Endodermal cell (in vitro differentiated cells): Measurements from ENCODE around the gene ASRGL1. TPM values are rescaled to one million over a fixed set of nuclear protein-coding genes. Genes with fewer than 3 reads are reported as not detected.

Experiments
- DNase-seq: peaks from one replicate; pipeline ENCODE4 v3.0.0-alpha.2; 2017
- H3K27ac ChIP-seq: 2 replicates; pipeline ENCODE4 v1.5.1; 2013; ENCODE audit warnings: mild to moderate bottlenecking, low read depth, low read length, moderate library complexity
- H3K27me3 ChIP-seq: 2 replicates; pipeline ENCODE4 v1.6.1; 2013; ENCODE audit warnings: mild to moderate bottlenecking, low read length, moderate library complexity; ENCODE audit not compliant: insufficient read depth, control insufficient read depth, poor library complexity, severe bottlenecking
- H3K36me3 ChIP-seq: 2 replicates; pipeline ENCODE4 v1.7.0; 2013; ENCODE audit warnings: mild to moderate bottlenecking, low read length, moderate library complexity; ENCODE audit not compliant: control insufficient read depth, insufficient read depth
- H3K4me1 ChIP-seq: one replicate; pipeline ENCODE4 v1.7.0; 2013; ENCODE audit warnings: low read length; ENCODE audit not compliant: control insufficient read depth, insufficient read depth
- H3K4me3 ChIP-seq: 2 replicates; pipeline ENCODE4 v1.5.1; 2013; ENCODE audit warnings: mild to moderate bottlenecking, low read length, moderate library complexity
- H3K9ac ChIP-seq: 2 replicates; pipeline ENCODE4 v1.6.1; 2013; ENCODE audit warnings: mild to moderate bottlenecking, low read length, moderate library complexity; ENCODE audit not compliant: poor library complexity, severe bottlenecking; ENCODE audit errors: extremely low read depth
- H3K9me3 ChIP-seq: 2 replicates; pipeline ENCODE4 v1.6.1; 2013; ENCODE audit warnings: mild to moderate bottlenecking, low read length, moderate library complexity; ENCODE audit not compliant: control insufficient read depth
- H3K27ac Mint-ChIP-seq: 2 replicates; pipeline ENCODE4 v1.8.0; 2020; ENCODE audit warnings: mixed read lengths
- H3K27me3 Mint-ChIP-seq: 2 replicates; pipeline ENCODE4 v1.8.0; 2021; ENCODE audit warnings: mild to moderate bottlenecking, mixed read lengths; ENCODE audit not compliant: insufficient read depth
- H3K36me3 Mint-ChIP-seq: 2 replicates; pipeline ENCODE4 v1.8.0; 2020; ENCODE audit warnings: low read depth, mixed read lengths
- H3K4me1 Mint-ChIP-seq: 2 replicates; pipeline ENCODE4 v1.8.0; 2020; ENCODE audit warnings: mixed read lengths
- H3K4me3 Mint-ChIP-seq: 2 replicates; pipeline ENCODE4 v1.8.0; 2020; ENCODE audit warnings: mild to moderate bottlenecking, moderate library complexity, mixed read lengths
- H3K9me3 Mint-ChIP-seq: 2 replicates; pipeline ENCODE4 v1.8.0; 2020; ENCODE audit warnings: mild to moderate bottlenecking, mixed read lengths
- WGBS, 2 experiments: methylation state at CpG; one replicate each; pipeline versions ENCODE4 v1.1.5 to v1.1.7; 2013; ENCODE audit warnings: missing lambda C conversion rate in 2 of 2, mixed read lengths in 1 of 2; ENCODE audit not compliant: insufficient coverage in 1 of 2, insufficient read length in 1 of 2; 5-methylcytosine and 5-hydroxymethylcytosine counted together
- total RNA-seq, 2 donors: library from RNA; stranded (reverse); fragmentation: NEBNext Ultra II Directional in 1 of 2; extraction: Animal tissue kit (Norgen Biotek cat#: 25700) in 1 of 2; gene quantifications; 2 replicates in 1 of 2; 3 replicates in 1 of 2; pipeline ENCODE4 v1.2.1, GENCODE V29; 2021
- TF ChIP-seq, protein P1 (sequence below): fragments of 200-600 bp; sonication (generic); conservative IDR thresholded peaks from 2 replicates; pipeline ENCODE4 v1.5.0; 2021; ENCODE audit warnings: antibody characterized with exemption, mild to moderate bottlenecking

The ASRGL1 gene
- total RNA-seq, 2 donors from 2014 or later, result 39.8 to 61.8 TPM

DNA sequence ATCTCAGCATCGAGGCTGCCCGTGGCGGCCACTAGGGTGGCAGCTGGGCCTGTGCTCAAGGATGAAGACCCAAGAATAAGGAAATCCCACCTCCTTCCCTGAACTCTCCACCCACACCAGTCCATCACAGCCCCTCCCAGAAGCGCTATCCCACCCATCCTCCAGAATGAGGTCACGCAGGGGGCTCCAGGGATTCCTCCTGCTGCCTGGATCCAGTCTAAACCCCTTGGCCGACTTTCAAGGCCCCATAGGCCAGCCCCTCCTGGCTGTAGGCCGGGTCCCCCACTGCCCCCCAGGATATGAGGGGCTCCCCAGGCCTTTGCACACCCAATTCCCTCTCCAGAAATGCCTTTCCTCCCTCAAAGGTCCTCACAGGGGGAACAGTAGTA lies 62.6 kb downstream of the ASRGL1 start:
- Mint-ChIP-seq H3K4me1 (peaks cover 28% of the 10 kb centered on the region), H3K27me3 (no peaks in the 10 kb centered on the region), H3K9me3 (no peaks in the 10 kb centered on the region), H3K27ac (no peak overlapping the region), H3K4me3 (no peak overlapping the region), H3K36me3 (no peaks in the 10 kb centered on the region)
- Histone ChIP-seq H3K4me1 (peaks cover 11% of the 10 kb centered on the region), H3K9ac (no peak overlapping the region), H3K27me3 (no peaks in the 10 kb centered on the region), H3K9me3 (no peaks in the 10 kb centered on the region), H3K36me3 (no peaks in the 10 kb centered on the region), H3K4me3 (no peak overlapping the region), H3K27ac (no peak overlapping the region)
- TF ChIP-seq, protein P1, sequence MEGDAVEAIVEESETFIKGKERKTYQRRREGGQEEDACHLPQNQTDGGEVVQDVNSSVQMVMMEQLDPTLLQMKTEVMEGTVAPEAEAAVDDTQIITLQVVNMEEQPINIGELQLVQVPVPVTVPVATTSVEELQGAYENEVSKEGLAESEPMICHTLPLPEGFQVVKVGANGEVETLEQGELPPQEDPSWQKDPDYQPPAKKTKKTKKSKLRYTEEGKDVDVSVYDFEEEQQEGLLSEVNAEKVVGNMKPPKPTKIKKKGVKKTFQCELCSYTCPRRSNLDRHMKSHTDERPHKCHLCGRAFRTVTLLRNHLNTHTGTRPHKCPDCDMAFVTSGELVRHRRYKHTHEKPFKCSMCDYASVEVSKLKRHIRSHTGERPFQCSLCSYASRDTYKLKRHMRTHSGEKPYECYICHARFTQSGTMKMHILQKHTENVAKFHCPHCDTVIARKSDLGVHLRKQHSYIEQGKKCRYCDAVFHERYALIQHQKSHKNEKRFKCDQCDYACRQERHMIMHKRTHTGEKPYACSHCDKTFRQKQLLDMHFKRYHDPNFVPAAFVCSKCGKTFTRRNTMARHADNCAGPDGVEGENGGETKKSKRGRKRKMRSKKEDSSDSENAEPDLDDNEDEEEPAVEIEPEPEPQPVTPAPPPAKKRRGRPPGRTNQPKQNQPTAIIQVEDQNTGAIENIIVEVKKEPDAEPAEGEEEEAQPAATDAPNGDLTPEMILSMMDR, result peak; percentile 15
- 79% methylated on average over 7 of the region's 7 CpGs; no CpG with 5 or more reads in 1 of the 2 experiments for WGBS, 2 experiments
- no peak for DNase-seq

- H3K9me3 ChIP-seq, result no peaks in the 10 kb centered on the region
- Mint-ChIP-seq H3K27ac (no peak overlapping the region), H3K4me1 (peaks cover 24% of the 10 kb centered on the region), H3K4me3 (no peak overlapping the region), H3K27me3 (no peaks in the 10 kb centered on the region), H3K36me3 (no peaks in the 10 kb centered on the region), H3K9me3 (no peaks in the 10 kb centered on the region)
- no peaks in the 10 kb centered on the region for H3K36me3 ChIP-seq
- DNase-seq, result no peak
- H3K4me1 ChIP-seq, result peaks cover 11% of the 10 kb centered on the region
- H3K27ac ChIP-seq, result no peak overlapping the region
- no peak overlapping the region for H3K4me3 ChIP-seq
- H3K27me3 ChIP-seq, result no peaks in the 10 kb centered on the region
- WGBS, 2 experiments, result 90 to 93% methylated on average over 4 to 6 of the region's 6 CpGs
- no peak overlapping the region for H3K9ac ChIP-seq
- TF ChIP-seq, protein P1, result no peak
These were observed 63.0 kb downstream of the ASRGL1 start for GRCh38 chr11:62400281-62400680.

DNA sequence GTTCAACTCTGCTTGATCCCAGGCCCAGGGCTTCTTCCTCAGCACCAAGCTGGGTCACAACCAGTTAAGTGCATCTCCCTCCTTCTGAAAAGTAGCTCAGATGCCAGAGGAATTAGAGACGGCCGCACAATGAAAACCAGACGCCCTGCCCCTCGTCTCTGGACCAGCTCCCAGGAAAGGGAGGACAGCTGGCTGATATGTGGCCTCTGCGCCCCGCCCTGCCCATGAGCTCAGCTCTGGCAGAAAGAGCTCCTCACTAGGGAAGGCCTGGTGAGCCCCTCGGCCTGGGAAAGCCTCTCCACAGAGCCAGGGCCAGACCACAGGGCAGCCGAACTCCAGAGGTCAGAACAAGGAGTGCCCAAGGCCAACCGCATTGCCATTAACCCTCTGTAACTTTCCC lies 63.5 kb downstream of the ASRGL1 start:
- DNase-seq, result no peak
- no peak overlapping the region for H3K27ac ChIP-seq
- TF ChIP-seq, protein P1, result no peak
- no peak overlapping the region for H3K27ac Mint-ChIP-seq
- H3K4me1 ChIP-seq, result peaks cover 11% of the 10 kb centered on the region
- 94 to 96% methylated on average over 4 to 9 of the region's 9 CpGs for WGBS, 2 experiments
- H3K9me3 Mint-ChIP-seq, result no peaks in the 10 kb centered on the region
- H3K4me1 Mint-ChIP-seq, result peaks cover 24% of the 10 kb centered on the region
- no peaks in the 10 kb centered on the region for H3K27me3 Mint-ChIP-seq
- H3K36me3 Mint-ChIP-seq, result no peaks in the 10 kb centered on the region
- H3K9me3 ChIP-seq, result no peaks in the 10 kb centered on the region
- no peak overlapping the region for H3K4me3 ChIP-seq
- no peak overlapping the region for H3K9ac ChIP-seq
- H3K27me3 ChIP-seq, result no peaks in the 10 kb centered on the region
- H3K36me3 ChIP-seq, result no peaks in the 10 kb centered on the region
- no peak overlapping the region for H3K4me3 Mint-ChIP-seq
